ENCODE measurements around the gene ACOT7.

The ACOT7 gene

DNA sequence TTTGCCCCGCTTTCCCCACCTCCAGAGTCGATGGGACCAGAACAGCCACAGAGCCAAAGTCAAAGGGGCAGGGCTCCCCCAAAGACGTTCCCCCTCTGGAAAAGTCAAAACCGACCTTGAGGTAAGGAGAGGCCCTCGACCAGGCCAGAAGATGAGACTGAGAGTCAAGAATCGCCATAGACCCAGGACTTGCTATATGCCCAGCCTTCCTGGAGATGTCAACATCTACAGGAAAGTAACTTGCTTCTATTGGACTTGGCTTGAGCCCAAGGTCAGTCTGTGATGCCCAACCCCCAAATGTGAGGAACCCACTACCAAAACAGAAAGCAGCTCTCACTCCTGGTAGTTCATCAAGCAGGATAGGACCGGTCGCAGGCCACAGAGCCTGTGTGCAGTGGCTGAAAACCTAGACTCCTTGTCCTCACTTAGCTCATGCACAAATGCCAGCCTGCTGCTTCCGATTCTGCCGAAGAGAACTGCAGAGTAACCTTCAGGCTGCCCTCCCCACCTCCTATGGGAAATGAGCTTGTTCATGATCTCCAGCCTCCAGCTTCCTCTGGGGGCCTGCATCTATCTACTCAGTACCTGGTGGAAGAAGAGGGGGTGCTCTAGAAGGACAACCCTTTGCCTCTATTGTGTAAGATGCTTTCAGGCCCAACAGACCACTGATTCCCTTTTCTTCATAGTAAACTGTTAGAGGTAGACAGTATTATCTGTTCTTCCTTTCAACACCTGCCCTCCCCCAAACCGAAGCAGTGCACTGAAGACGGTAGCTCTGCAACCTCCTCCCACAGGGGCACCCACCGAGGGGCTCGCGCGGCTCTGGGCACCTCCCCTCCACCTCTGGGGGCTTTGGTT is 1.4 kb downstream of the ACOT7 start:
- TF ChIP-seq, protein P1, sequence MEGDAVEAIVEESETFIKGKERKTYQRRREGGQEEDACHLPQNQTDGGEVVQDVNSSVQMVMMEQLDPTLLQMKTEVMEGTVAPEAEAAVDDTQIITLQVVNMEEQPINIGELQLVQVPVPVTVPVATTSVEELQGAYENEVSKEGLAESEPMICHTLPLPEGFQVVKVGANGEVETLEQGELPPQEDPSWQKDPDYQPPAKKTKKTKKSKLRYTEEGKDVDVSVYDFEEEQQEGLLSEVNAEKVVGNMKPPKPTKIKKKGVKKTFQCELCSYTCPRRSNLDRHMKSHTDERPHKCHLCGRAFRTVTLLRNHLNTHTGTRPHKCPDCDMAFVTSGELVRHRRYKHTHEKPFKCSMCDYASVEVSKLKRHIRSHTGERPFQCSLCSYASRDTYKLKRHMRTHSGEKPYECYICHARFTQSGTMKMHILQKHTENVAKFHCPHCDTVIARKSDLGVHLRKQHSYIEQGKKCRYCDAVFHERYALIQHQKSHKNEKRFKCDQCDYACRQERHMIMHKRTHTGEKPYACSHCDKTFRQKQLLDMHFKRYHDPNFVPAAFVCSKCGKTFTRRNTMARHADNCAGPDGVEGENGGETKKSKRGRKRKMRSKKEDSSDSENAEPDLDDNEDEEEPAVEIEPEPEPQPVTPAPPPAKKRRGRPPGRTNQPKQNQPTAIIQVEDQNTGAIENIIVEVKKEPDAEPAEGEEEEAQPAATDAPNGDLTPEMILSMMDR (IDR thresholded peaks at IDR 0.05): no peak

DNA sequence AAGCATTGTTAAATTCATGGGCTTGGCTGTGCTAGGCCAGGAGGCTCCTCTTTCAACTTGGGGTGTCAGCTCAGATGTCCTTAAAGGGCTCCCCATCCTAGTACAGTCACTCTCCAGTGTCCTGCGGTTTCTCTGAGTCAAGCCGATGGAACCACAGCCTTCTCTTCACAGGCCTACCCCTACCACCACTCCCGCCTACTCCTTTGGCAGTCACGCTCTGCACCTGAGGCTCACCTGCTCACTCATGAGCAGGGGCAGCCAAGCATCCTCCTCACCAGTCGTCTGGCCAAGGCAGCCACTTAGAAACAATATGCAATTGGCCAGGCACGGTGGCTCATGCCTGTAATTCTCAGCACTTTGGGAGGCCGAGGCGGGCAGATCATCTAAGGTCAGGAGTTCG is 3.6 kb downstream of the ACOT7 start:
- TF ChIP-seq, protein P1 (IDR thresholded peaks at IDR 0.05): no peak

DNA sequence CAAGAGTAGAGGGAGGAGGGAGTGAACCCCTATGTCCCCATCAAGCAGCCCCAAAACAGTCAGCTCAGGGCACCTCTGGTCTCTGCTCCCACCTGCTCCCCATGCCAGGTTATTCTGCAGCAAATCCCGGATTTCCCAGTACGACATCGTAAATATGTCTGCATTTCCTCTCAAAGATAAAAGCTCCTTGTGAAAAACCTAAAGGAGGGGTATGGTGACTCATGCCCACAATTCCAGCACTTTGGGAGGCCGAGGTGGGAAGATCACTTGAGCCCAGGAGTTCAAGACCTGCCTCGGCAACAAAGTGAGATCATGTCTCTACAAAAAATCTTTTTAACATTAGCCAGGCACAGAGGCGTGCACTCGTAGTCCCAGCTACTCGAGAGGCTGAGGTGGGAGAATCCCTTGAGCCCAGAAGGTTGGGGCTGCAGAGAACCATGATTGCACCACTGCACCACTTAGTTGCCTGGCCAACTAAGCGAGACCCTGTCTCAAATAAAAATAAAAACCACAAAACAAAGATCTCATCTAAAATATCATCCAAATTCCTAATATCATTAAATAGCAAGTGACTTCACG is 7.1 kb downstream of the ACOT7 start:
- TF ChIP-seq, protein P1 (IDR thresholded peaks at IDR 0.05): no peak

DNA sequence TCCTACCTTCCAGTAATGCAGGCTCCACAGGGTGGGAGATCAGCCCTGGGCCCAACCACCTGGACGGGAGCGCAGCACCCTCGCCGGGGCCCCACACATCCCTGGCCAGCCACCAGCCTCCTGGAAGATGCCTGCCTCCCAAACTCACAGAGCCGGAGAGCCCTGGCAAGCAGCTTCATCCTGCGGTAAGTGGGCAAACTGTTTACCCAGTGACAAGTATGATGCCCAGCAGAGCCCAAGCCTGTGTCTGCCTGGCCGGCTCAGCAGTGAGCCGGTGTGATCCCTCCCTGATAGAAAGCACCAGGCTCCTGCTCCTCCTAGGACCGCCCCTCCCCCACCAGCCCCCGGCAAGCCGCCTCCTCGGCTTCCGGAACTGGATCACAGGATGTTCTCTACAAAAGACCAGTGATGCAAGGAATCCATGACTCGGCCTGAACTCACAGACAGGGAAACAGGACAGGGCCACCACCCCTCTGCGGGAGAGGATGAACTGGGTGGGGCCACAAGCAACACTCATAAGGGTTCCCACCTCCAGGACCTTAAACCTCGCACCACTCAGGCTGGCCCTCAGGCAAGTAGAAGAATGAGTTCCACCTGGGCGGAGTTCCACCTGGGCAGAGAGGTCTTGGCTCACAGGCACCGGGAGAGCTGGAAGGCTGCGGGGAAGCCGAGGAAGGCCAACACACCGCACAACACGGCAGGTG is 7.9 kb downstream of the ACOT7 start:
- TF ChIP-seq, protein P1 (IDR thresholded peaks at IDR 0.05): no peak

DNA sequence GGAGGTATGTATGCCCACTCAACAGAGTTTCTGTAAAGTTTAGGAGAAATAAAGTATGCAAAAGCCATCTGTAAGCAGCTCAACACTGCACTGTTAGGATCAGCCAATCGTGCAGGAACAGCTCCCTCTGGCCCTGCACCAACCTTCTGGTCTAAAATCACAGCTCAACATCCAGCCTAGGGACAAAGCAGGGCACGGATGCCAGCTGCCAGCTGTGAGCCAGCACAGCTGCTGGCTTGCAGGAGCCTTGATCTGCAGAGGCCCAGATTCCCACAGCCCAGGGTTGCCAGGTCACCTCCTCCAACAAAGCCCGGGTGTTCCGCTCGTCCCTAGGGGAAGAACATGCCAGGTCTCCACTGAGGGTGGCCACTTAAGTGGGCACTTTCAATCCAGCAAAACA is 8.6 kb downstream of the ACOT7 start:
- TF ChIP-seq, protein P1 (IDR thresholded peaks at IDR 0.05): no peak

DNA sequence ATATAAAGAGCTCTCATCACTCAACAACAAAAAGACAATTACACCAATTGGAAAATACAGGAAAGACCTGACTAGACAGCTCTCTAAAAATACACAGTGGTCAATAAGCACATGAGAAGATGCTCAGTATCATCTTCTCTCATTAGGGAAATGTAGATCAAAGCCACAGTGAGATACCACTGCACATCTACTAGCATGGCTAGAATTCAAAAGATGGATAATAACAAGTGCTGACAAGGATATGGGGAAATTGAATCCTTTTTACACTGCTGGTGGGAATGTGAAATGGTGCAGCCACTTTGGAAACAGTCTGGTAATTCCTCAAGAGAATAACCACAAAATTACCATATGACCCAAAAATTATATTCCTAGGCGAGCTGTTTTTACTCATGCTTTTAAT is 9.4 kb downstream of the ACOT7 start:
- TF ChIP-seq, protein P1 (IDR thresholded peaks at IDR 0.05): no peak

DNA sequence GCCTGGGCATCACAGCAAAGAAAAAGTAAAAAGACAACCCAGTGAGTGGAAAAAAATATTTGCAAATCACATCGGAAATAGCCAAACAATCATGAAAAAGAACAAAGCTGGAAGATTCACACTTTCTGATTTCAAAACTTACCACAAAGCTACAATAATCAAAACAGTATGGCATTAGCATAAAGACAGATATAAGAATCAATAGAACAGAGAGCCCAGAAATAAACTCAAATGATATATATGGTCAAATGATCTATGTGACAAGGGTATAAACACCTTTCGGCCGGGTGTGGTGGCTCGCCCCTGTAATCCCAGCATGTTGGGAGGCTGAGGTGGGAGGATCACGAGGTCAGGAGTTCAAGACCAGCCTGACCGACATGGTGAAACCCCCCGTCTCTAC is 13.5 kb downstream of the ACOT7 start:
- TF ChIP-seq, protein P1 (IDR thresholded peaks at IDR 0.05): no peak
